ENCODE results near the gene GNG3.
"Not testable (repeated sequence)": the region's sequence is repeated elsewhere in the genome, so short reads cannot be mapped to it uniquely, and the experiment has no call there.

GNG3 gene

DNA sequence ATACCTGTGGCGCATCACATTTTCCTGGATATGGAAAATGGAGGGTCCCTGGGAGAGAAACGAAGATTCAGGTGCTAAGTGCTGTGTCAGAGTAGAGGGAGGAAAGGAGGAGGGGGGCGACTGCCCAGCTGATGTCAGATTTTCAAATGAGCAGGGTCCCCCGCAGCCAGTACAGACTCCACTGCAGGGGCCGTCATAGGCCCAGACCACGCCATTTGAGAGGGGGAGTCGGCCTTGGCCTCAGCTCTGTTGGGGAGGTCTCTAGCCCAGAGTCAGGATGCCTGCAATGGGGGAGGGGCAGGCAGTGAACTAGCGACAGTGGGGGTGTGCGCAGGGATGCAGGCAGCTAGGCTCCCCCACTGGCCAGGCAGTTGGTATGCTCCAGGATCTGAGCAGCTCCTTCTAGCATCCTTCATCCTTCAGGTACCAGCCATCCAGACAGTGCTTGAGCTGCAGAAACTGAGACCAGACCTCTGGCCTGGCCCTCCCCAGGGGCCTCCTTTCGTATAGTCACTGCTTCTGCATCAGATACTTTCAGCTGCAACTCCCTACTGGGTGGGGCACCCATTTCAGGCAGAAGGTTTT is at the start of gene GNG3, which contains the start of gene BSCL2:
Gene GNG3 (plus strand): TSS at position 400 of the 585 bp plus-strand sequence. CDS start 620 bp downstream, outside the sequence.
Gene BSCL2 (minus strand): TSS at position 148 of the 585 bp plus-strand sequence. CDS start 229 bp downstream, outside the sequence.
- no peak for DNase-seq (ENCODE audit: low read depth)

DNA sequence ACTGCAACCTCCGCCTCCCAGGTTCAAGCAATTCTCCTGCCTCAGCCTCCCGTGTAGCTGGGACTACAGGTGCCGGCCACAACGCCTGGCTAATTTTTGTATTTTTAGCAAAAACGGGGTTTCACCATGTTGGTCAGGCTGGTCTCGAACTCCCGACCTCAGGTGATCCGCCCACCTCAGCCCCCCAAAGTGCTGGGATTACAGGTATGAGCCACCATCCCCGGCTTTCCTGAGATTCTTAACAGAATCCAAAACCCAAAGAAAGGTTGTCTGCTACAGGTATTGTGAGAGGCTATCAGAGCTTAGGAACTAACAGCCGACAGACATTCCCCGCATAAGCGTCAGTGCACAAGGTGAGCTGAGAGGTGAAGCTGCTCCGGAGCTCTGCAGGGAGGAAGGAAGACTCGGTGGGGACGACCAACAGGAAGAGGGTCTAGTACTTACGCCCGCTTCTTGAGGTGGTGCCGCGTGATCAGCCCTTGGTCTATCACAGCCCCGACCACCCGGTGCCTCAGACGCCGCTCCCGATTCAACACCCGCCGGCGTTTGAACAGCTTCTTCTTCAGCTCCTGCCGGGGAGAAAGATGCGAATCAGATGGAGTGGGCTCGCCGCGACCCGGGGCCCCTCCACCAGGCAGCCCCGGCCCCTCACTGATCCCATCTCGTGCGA is 42.9 kb upstream of the GNG3 start:
- no peak for DNase-seq (ENCODE audit: low read depth)

DNA sequence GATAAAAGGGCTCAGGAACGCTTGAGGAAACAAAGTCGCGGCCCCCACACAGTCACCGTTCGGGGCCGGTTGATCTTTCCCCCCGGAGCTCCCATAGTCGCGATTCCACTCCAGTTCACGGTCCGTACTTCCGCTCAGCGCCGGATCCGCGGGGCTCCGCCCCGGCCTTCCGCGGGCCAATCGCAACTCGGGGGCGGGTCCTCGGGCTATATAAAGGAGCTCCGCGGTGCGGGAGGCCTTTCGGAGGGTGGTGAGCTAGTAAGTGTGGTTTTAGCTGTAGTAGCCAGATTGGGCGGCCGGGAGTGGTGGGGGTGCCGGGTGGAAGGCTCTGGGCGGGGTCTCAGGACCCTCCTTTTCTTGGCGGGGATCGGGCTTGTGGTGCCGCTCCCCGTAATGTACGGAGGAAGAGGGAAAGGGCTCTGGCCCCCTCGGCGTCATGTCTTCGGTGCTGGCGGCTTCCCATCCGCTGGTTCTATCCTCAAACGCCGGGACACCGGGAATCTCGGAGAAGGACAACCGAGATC is 42.3 kb upstream of the GNG3 start, which contains the start of the genes C11orf98 and CSKMT:
Gene C11orf98 (minus strand): TSS at position 136 of the 524 bp plus-strand sequence. CDS start 41 bp downstream, at position 95.
Gene CSKMT (plus strand): TSS at position 238 of the 524 bp plus-strand sequence. CDS start 568 bp downstream, outside the sequence.
- DNase-seq (ENCODE audit: low read depth): peak; percentile 93

DNA sequence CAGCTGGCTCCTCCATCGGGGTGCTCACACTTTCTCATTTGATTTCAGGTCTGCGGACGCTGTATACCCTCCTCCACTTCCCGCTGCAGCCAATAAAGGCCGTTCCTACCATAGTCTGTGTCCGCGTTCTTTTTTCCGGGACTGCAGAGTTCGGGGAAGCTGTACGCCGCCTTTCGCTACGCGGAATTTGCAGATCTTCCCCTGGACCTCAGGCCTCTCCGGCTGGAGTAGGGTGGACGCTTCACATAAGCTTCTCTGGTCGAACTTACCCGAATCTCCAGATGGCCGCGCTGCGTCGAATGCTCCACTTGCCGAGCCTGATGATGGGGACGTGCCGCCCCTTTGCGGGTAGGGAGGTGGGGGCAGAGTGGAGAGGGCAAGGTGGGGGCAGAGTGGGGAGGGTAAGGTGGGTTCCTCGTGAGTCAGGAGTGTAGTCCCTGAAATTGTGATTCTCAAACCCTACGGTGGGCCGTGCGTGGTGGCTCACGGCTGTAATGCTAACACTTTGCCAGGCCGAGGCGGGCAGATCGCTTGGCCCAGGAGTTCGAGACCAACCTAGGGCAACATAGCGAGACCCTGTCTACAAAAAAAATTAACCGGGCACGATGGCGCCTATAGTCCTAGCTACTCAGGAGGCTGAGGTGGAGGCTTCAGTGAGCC is 41.7 kb upstream of the GNG3 start:
- peak; percentile 69 for DNase-seq (ENCODE audit: low read depth)

DNA sequence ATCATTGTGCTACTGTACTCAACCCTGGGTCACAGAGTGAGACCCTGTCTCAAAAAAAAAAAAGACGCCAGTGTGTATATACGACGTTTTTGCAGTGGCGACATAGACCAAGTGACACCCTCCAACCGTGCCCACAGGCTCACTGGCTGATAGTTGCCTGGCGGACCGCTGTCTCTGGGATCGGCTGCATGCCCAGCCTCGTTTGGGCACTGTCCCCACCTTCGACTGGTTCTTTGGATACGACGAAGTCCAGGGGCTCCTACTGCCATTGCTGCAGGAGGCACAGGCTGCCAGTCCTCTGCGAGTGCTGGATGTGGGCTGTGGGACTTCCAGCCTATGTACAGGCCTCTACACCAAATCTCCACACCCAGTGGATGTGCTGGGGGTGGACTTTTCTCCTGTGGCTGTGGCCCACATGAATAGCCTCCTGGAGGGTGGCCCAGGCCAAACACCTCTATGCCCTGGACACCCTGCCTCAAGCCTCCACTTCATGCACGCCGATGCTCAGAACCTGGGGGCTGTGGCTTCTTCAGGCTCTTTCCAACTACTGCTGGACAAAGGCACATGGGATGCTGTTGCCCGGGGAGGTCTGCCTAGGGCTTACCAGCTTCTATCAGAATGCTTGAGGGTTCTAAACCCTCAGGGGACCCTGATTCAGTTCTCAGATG is 41.1 kb upstream of the GNG3 start:
- DNase-seq (ENCODE audit: low read depth): no peak

DNA sequence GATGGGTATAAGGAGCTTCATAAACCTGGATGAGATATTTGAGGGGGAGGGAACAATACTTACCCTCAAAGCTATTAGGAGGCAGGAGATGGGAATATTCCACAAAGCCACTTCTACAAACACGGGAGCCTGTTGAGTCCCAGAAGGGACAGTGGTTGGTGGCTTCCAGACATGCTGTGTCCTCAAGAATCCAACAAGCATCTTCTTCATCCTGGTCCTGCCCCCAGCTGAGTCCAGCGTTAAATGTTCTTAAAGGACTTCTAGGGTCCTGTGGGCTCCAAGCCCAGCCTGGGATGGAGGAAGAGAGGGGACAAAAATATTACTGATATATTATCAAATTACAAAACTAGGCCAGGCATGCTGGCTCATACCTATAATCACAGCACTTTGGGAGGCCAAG is 40.0 kb upstream of the GNG3 start:
- DNase-seq (ENCODE audit: low read depth): no peak

DNA sequence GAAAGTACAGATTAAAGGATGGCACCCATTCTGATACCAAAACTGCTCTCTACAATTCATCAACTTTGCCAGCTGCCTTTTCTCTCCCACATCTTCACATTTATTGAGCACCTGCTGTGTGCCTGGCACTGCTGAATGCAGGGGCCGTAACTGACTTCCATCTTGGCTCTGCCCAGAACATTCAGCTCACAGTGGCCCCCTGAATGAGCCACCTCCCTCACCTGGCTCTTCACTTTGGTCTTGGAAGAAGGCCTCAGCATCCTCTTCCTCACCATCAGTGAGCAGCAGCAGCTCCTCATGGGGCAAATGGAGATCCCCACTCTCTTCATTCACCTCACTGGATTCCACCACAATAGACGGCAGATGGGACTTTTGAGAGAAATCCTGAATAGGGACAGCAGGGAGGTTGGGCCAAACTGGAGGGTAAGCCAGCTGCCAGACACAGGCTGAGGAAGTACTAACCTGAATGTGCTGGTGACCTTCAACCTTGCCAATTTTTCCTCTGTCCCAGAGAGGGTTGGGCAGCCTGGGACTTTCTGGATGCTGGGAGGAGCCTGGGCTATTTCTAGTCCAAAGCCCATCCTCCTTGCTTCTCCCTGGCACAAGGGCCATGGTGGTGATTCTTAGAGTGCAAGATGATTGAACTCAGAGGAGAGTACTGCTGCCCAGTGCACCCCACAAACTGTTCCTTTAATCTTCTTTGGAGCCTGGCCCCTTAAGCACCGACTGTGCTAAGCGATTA is 37.9 kb upstream of the GNG3 start:
- DNase-seq (ENCODE audit: low read depth): no peak

DNA sequence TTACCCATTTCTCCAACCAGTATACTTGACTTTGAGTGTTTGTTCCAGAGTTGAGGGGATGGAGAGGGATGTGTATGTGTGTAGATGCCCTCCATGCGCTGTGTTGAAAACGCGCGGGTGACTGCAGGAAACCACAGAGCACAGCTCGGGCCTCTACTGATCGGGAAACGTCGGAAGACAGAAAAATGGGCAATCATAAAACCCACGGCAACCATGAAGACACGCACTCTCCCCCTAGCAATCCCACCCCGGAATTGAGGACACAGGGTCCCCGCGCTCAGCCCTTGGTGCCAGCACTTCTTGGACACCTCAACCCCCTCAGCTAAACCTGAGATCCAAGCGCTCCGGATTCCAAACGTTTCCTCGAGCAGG is 36.3 kb upstream of the GNG3 start:
- DNase-seq (ENCODE audit: low read depth): no peak

DNA sequence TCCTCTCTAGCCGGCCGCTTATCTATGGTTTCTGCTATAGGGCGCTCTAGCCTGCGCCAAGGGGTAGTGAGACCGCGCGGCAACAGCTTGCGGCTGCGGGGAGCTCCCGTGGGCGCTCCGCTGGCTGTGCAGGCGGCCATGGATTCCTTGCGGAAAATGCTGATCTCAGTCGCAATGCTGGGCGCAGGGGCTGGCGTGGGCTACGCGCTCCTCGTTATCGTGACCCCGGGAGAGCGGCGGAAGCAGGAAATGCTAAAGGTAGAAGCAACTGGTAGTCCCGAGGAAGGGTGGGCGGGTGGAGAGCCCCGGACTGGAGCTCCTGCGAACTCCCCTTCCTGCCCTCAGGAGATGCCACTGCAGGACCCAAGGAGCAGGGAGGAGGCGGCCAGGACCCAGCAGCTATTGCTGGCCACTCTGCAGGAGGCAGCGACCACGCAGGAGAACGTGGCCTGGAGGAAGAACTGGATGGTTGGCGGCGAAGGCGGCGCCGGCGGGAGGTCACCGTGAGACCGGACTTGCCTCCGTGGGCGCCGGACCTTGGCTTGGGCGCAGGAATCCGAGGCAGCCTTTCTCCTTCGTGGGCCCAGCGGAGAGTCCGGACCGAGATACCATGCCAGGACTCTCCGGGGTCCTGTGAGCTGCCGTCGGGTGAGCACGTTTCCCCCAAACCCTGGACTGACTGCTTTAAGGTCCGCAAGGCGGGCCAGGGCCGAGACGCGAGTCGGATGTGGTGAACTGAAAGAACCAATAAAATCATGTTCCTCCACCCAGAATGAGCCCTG is 35.7 kb upstream of the GNG3 start, which contains the start of the genes LBHD1 and UQCC3:
Gene LBHD1 (minus strand): TSS at position 660 of the 782 bp plus-strand sequence. CDS start 2,236 bp downstream, outside the sequence.
Gene UQCC3 (plus strand): TSS at position 66 of the 782 bp plus-strand sequence. CDS start 73 bp downstream, at position 139.
- DNase-seq (ENCODE audit: low read depth): peak; percentile 57

DNA sequence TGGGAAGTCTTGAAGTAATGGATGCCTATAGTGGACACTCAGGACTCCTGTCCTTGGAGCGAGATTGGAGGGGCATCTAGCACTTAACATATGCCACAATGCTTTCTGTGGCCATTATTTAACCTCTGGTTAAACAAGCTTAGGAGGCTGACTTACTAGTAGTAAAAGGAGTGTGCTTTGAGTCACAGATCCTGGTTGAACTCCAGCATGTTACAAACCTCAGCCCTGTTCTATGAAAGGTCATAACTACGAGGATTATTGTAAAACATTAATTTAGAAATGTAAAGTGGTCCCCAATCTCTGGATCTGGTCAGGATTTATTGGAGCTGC is 34.3 kb upstream of the GNG3 start:
- no peak for DNase-seq (ENCODE audit: low read depth)

DNA sequence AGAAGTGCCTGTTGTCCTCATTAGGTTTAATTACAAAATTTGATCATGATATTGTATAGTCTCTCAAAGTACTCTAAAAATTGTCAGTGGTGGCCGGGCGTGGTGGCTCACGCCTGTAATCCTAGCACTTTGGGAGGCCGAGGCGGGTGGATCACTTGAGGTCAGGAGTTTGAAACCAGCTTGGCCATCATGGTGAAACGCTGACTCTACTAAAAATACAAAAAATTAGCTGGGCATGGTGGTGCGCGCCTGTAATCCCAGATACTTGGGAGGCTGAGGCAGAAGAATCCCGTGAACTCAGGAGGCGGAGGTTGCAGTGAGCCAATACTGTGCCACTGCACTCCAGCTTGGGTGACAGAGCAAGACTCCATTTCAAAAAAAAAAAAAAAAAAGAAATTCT is 32.1 kb upstream of the GNG3 start:
- not testable (repeated sequence) for DNase-seq (ENCODE audit: low read depth)

DNA sequence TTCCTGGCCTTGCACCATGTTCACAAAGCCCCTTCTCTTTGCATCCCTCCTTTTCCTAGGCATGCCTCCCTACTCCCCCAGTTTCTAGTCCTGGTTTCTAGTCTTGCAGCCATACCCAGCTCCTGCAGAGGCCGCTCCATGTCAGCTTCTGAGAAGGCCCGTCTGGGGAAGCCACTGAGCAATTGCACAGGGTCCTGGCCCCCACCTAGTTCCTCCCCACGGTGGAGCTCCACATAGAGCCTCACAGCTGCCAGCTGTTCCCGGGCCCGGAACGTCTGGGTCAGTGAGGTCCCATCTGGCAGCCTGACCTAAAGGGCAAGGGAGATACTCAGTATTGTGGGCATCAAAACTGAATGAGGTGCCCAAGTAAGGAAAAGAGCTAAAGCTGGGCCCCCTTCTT is 30.8 kb upstream of the GNG3 start:
- DNase-seq (ENCODE audit: low read depth): no peak

DNA sequence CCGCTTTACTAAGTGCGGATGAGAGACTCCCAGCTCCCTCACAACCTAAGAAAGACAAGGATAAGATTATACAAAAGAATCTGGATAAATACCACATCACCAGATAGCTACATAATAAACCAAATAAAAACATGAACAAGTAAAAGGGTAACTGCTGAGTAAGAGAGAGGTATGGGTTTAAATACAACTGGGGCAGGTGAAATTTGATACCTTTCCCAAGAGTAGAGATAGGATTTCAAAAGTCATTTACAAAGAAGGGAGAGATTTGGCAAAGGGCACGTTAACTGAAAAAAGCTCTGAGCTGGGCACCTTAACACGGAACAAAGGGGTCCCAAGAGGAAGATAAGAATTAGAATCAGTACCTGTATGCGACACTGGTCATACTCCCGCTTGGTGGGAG is 30.3 kb upstream of the GNG3 start:
- no peak for DNase-seq (ENCODE audit: low read depth)

DNA sequence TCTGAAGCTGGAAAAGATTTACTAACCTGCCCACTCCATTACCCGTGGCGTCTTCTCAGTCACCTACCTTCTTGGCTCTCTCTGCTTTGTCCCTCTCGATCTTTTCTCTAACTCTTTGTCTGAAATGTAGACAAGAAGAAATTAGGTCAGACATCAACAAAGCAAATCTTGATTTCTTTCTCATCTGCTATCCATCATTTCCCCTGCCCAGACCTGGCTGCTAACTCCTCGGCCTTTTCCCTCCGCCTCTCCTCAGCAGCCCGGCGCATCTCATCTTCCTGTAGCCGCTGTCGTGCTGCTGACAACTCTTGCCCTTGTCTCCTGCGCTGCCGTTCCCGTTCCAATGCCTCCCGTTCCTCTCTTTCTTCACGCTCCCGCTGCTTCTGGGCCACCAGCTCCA is 29.8 kb upstream of the GNG3 start:
- no peak for DNase-seq (ENCODE audit: low read depth)

DNA sequence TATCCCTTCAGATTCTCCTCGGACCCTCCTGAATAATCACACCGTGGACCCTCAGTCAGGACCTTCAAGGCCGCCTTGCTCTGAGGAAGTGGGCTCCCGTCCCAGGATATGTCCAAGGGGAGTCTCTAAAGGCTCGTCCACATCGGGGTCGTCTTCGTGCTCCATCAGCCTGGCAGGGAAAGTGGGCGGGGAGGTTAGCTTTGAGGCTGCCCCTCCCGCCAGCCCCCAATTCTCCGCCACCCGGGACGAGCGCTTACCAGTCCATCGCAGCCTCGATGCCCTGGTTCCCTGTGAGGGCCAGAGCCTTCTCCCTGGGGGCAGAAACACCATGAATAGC is 29.1 kb upstream of the GNG3 start:
- DNase-seq (ENCODE audit: low read depth): no peak

DNA sequence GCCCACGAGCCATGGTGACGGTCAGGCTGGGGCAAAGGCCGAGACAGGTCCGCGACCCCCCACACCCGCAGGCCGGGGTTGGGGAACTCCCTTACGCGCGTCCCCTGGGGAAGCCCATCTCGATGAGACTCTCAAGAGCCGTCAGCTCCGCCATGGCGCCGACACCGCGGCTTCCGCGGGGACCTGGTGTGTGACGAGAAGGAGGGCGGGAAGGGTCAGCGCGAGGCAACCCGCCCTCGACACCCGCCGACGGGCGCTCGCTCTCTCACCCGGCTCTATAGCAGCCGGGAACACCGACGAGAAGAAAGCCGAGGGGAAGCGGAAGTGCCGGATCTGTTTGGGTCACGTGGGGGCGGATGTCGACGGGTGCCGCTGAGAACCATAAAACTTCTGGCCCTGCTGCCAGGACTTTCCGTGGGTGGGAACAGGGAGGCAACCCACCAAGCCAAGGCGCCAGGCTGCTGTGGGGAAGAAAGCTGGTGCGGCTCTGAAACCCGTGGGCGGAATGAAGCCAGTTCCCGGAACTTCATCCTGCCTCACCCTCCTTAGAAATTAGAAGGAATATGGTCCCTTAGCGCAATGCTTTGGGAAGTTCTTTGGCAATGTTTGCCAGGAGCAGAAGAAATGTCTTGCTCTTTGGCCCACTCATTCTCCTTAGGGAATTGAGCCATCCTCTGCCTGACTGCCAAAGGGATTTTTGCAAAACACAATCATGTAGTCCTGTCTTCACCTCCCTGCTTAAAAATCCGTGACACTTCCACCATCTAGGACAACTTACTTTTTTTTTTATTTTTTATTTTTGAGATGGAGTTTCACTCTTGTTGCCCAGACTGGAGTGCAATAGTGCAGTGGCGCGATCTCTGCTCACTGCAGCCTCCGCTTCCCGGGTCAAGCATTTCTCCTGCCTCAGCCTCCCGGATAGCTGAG is 28.4 kb upstream of the GNG3 start, which contains the start of gene UBXN1:
Gene UBXN1 (minus strand): TSS at position 304 of the 927 bp plus-strand sequence. CDS start 150 bp downstream, at position 154.
- DNase-seq (ENCODE audit: low read depth): peak; percentile 74

DNA sequence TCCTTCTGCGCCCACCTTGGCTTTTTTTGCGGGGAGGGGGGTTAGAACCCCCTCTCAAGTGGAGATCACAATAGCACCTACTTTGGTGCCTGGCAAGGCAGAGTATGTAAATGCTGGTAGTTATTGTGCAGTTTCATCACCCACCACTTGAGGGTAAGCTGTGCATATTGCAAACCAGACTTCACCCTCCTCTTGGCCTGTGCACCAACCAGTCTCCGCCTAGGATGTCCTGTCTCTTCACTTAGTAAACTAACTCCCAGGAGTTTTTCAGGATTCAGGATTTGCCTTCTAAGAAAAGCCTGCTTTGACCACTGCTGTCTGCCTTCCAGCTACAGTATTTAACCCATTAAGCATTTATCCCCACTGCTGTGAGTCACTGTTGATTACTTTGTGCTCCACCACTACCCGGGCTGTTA is 26.6 kb upstream of the GNG3 start:
- DNase-seq (ENCODE audit: low read depth): no peak

DNA sequence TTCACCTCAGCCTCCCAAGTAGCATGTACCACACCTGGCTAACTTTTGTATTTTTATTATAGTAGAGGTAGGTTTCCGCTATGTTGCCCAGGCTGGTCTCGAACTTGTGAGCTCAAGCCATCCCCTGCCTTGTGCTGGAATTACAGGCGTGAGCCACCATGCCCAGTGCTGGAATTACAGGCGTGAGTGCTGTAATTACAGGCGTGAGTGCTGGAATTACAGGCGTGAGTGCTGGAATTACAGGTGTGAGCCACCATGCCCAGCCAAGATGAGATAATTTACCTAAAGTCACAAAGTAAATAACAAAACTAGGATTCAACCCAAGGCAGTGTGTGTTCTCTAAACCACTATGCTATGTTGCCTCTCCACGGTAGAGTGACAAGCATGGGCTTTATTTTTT is 25.0 kb upstream of the GNG3 start:
- DNase-seq (ENCODE audit: low read depth): no peak
